Liver (tissue), 3 donors: ENCODE measurements around the gene GORASP2.

ENCODE experiments used
- ATF3 ChIP-seq: IDR thresholded peaks from 2 replicates; pipeline ENCODE4 v1.6.1; 2016; ENCODE audit warnings: antibody characterized with exemption
- CTCF ChIP-seq: fragments of 150-350 bp; IDR thresholded peaks from 2 replicates; pipeline ENCODE4 v1.5.1; 2017; ENCODE audit warnings: improper control_type of control experiment, low read depth, low read length; ENCODE audit not compliant: missing input control
- GABPA ChIP-seq, 2 donors: IDR thresholded peaks in 1 of 2; conservative IDR thresholded peaks in 1 of 2; 2 replicates each; pipeline ENCODE4 v1.6.1; 2016; ENCODE audit warnings: antibody characterized with exemption in 2 of 2, mild to moderate bottlenecking in 1 of 2, moderate library complexity in 1 of 2
- MAX ChIP-seq: IDR thresholded peaks from 2 replicates; pipeline ENCODE4 v1.6.1; 2016; ENCODE audit warnings: antibody characterized with exemption
- RAD21 ChIP-seq, 2 donors: IDR thresholded peaks; 2 replicates each; pipeline ENCODE4 v1.6.1; 2016; ENCODE audit warnings: antibody characterized with exemption in 2 of 2, mild to moderate bottlenecking in 2 of 2
- REST ChIP-seq: IDR thresholded peaks from 2 replicates; pipeline ENCODE4 v1.6.1; 2016; ENCODE audit warnings: antibody characterized with exemption, mild to moderate bottlenecking
- RXRA ChIP-seq, 2 donors: IDR thresholded peaks; 2 replicates each; pipeline ENCODE4 v1.6.1; 2017 to 2018; ENCODE audit warnings: antibody characterized with exemption in 2 of 2, mild to moderate bottlenecking in 1 of 2
- SP1 ChIP-seq: IDR thresholded peaks from 2 replicates; pipeline ENCODE4 v1.6.1; 2018; ENCODE audit warnings: antibody characterized with exemption, mild to moderate bottlenecking
- TAF1 ChIP-seq: conservative IDR thresholded peaks from 2 replicates; pipeline ENCODE4 v1.6.1; 2016; ENCODE audit warnings: antibody characterized with exemption, mild to moderate bottlenecking
- YY1 ChIP-seq: IDR thresholded peaks from 2 replicates; pipeline ENCODE4 v1.6.1; 2016; ENCODE audit warnings: antibody characterized with exemption, mild to moderate bottlenecking
- ZBTB33 ChIP-seq: IDR thresholded peaks from 2 replicates; pipeline ENCODE4 v1.6.1; 2016; ENCODE audit warnings: antibody characterized with exemption
- donor health status: healthy.
- donor health status: healthy.

GRCh38 chr2:170905864-170906263 lies 23.2 kb upstream of the GORASP2 start:
- TF ChIP-seq CTCF (no peak), RXRA (IDR thresholded peaks at IDR 0.05) (no peak), YY1 (no peak), TAF1 (no peak), MAX (no peak), GABPA (IDR thresholded peaks at IDR 0.05 in 1 of 2, conservative IDR thresholded peaks at IDR 0.05 in 1 of 2) (no peak), ATF3 (no peak), REST (no peak), RAD21 (IDR thresholded peaks at IDR 0.05) (no peak), SP1 (no peak), ZBTB33 (no peak)
